Panc1 (cell line): ENCODE results near the gene STK24.

ENCODE experiments used
- CTCF ChIP-seq: fragments of 450-650 bp; IDR thresholded peaks from 2 replicates; pipeline ENCODE4 v1.5.1; 2017; ENCODE audit warnings: mild to moderate bottlenecking
- REST ChIP-seq, 2 experiments: IDR thresholded peaks; 2 replicates each; pipeline ENCODE4 v1.6.1; 2011 to 2012; ENCODE audit warnings: low read depth in 2 of 2, control low read depth in 1 of 2, low read length in 1 of 2, mild to moderate bottlenecking in 1 of 2, moderate library complexity in 1 of 2; ENCODE audit not compliant: insufficient read depth in 1 of 2

GRCh38 chr13:98480915-98481877 lies 95.7 kb downstream of the STK24 start:
- TF ChIP-seq CTCF (no peak), REST (IDR thresholded peaks at IDR 0.05; ENCODE audit: insufficient read depth in 1 of 2, low read depth in 2 of 2, low read length in 1 of 2) (no peak)
